ENCODE results near the gene KANSL1L.

The KANSL1L gene

GRCh38 chr2:210072493-210072892 is 98.7 kb downstream of the KANSL1L start:
- DNase-seq (ENCODE audit: low spot score) = no peak

GRCh38 chr2:210063306-210063705 is 107.9 kb downstream of the KANSL1L start:
- DNase-seq (ENCODE audit: low spot score) = no peak

- DNase-seq (ENCODE audit: low spot score) = no peak
Measured at GRCh38 chr2:210055825-210056224, 115.4 kb downstream of the KANSL1L start.

GRCh38 chr2:210054696-210055095 is 116.5 kb downstream of the KANSL1L start:
- DNase-seq (ENCODE audit: low spot score) = no peak

GRCh38 chr2:210050885-210051284 is 120.3 kb downstream of the KANSL1L start:
- no peak for DNase-seq (ENCODE audit: low spot score)

- DNase-seq (ENCODE audit: low spot score) = no peak
Measured at GRCh38 chr2:210049831-210050230, 121.4 kb downstream of the KANSL1L start.

- DNase-seq (ENCODE audit: low spot score) = no peak
Measured at GRCh38 chr2:210046851-210047500, 124.2 kb downstream of the KANSL1L start.

- DNase-seq (ENCODE audit: low spot score) = no peak
Measured at GRCh38 chr2:210038078-210038477, 133.1 kb downstream of the KANSL1L start.

- no peak for DNase-seq (ENCODE audit: low spot score)
Measured at GRCh38 chr2:210035679-210036078, 135.5 kb downstream of the KANSL1L start.

- DNase-seq (ENCODE audit: low spot score) = no peak
Measured at GRCh38 chr2:210034087-210034683, 137.0 kb downstream of the KANSL1L start.

- no peak for DNase-seq (ENCODE audit: low spot score)
Measured at GRCh38 chr2:210028178-210028577, 143.0 kb downstream of the KANSL1L start.

- no peak for DNase-seq (ENCODE audit: low spot score)
Measured at GRCh38 chr2:210027608-210028007, 143.6 kb downstream of the KANSL1L start.

- no peak for DNase-seq (ENCODE audit: low spot score)
Measured at GRCh38 chr2:210022824-210023223, 148.4 kb downstream of the KANSL1L start.

GRCh38 chr2:210020138-210020537 is 151.1 kb downstream of the KANSL1L start:
- no peak for DNase-seq (ENCODE audit: low spot score)

- no peak for DNase-seq (ENCODE audit: low spot score)
Measured at GRCh38 chr2:210009896-210010295, 161.3 kb downstream of the KANSL1L start.

- no peak for DNase-seq (ENCODE audit: low spot score)
Measured at GRCh38 chr2:210009126-210009525, 162.1 kb downstream of the KANSL1L start.

- no peak for DNase-seq (ENCODE audit: low spot score)
Measured at GRCh38 chr2:210007895-210008294, 163.3 kb downstream of the KANSL1L start.

GRCh38 chr2:210004881-210005280 is 166.3 kb downstream of the KANSL1L start:
- no peak for DNase-seq (ENCODE audit: low spot score)

- DNase-seq (ENCODE audit: low spot score) = no peak
Measured at GRCh38 chr2:210003359-210003758, 167.8 kb downstream of the KANSL1L start.

- DNase-seq (ENCODE audit: low spot score) = peak; percentile 86
Measured at GRCh38 chr2:210002158-210003157, 168.8 kb downstream of the KANSL1L start, which contains the start of gene RPE. RPE (plus strand) TSS chr2:210002638; CDS start chr2:210002662, 24 bp downstream.

GRCh38 chr2:210000464-210001324 is 170.5 kb downstream of the KANSL1L start:
- DNase-seq (ENCODE audit: low spot score) = no peak

- DNase-seq (ENCODE audit: low spot score) = no peak
Measured at GRCh38 chr2:209998596-209998995, 172.6 kb downstream of the KANSL1L start.
